Activated CD4-positive, alpha-beta T cell treated with anti-CD3 and anti-CD28 coated beads for 4 hours (primary cell): ENCODE measurements around the gene PRPF19.
A peak's percentile ranks its signal among the peaks of the same experiment; 100 is the strongest.

Source experiments
- DNase-seq, 2 donors: peaks; one replicate each; pipeline ENCODE4 v3.0.0-alpha.2; 2020

The PRPF19 gene

GRCh38 chr11:60902625-60903024 is 3.8 kb downstream of the PRPF19 start:
- no peak for DNase-seq

GRCh38 chr11:60900673-60901404 is 5.5 kb downstream of the PRPF19 start:
- DNase-seq: no peak

GRCh38 chr11:60899977-60900376 is 6.4 kb downstream of the PRPF19 start:
- DNase-seq: no peak

- peak in 1 of 2 donors; percentile 32 for DNase-seq
These were observed 7.1 kb downstream of the PRPF19 start for GRCh38 chr11:60899046-60899936.

- no peak for DNase-seq
These were observed 8.9 kb downstream of the PRPF19 start for GRCh38 chr11:60897496-60897895.

GRCh38 chr11:60895687-60896086 is 10.7 kb downstream of the PRPF19 start:
- DNase-seq: no peak

- no peak for DNase-seq
These were observed 15.2 kb downstream of the PRPF19 start for GRCh38 chr11:60891103-60891741.

GRCh38 chr11:60890696-60891095 is 15.7 kb downstream of the PRPF19 start:
- no peak for DNase-seq

- no peak for DNase-seq
These were observed 16.5 kb downstream of the PRPF19 start for GRCh38 chr11:60889869-60890311.

- DNase-seq: peak; percentile 11 to 16
These were observed 18.8 kb downstream of the PRPF19 start for GRCh38 chr11:60887556-60887955.

GRCh38 chr11:60880643-60881282 is 25.6 kb downstream of the PRPF19 start:
- DNase-seq: no peak

- DNase-seq: no peak
These were observed 26.3 kb downstream of the PRPF19 start for GRCh38 chr11:60879971-60880588.

- DNase-seq: no peak
These were observed 27.3 kb downstream of the PRPF19 start for GRCh38 chr11:60879104-60879503.

- DNase-seq: no peak
These were observed 27.9 kb downstream of the PRPF19 start for GRCh38 chr11:60878245-60879101.

- no peak for DNase-seq
These were observed 30.3 kb downstream of the PRPF19 start for GRCh38 chr11:60876168-60876485.

- no peak for DNase-seq
These were observed 30.8 kb downstream of the PRPF19 start for GRCh38 chr11:60875366-60876167.

- DNase-seq: no peak
These were observed 31.7 kb downstream of the PRPF19 start for GRCh38 chr11:60874421-60875365.

- DNase-seq: no peak
These were observed 32.9 kb downstream of the PRPF19 start for GRCh38 chr11:60873533-60873932.

- no peak for DNase-seq
These were observed 33.3 kb downstream of the PRPF19 start for GRCh38 chr11:60872961-60873524.
